ENCODE data around the gene MALT1.

Gene MALT1

GRCh38 chr18:58654896-58655614, 16.2 kb upstream of the MALT1 start:
- TF ChIP-seq, protein P1, sequence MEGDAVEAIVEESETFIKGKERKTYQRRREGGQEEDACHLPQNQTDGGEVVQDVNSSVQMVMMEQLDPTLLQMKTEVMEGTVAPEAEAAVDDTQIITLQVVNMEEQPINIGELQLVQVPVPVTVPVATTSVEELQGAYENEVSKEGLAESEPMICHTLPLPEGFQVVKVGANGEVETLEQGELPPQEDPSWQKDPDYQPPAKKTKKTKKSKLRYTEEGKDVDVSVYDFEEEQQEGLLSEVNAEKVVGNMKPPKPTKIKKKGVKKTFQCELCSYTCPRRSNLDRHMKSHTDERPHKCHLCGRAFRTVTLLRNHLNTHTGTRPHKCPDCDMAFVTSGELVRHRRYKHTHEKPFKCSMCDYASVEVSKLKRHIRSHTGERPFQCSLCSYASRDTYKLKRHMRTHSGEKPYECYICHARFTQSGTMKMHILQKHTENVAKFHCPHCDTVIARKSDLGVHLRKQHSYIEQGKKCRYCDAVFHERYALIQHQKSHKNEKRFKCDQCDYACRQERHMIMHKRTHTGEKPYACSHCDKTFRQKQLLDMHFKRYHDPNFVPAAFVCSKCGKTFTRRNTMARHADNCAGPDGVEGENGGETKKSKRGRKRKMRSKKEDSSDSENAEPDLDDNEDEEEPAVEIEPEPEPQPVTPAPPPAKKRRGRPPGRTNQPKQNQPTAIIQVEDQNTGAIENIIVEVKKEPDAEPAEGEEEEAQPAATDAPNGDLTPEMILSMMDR (conservative IDR thresholded peaks at IDR 0.05) = no peak
- no peak overlapping the region for H3K27ac ChIP-seq

GRCh38 chr18:58657081-58657480, 14.2 kb upstream of the MALT1 start:
- no peak overlapping the region for H3K27ac ChIP-seq
- TF ChIP-seq, protein P1 (conservative IDR thresholded peaks at IDR 0.05) = no peak

GRCh38 chr18:58657494-58657893, 13.8 kb upstream of the MALT1 start:
- no peak overlapping the region for H3K27ac ChIP-seq
- TF ChIP-seq, protein P1 (conservative IDR thresholded peaks at IDR 0.05) = no peak

- H3K27ac ChIP-seq = no peak overlapping the region
- TF ChIP-seq, protein P1 (conservative IDR thresholded peaks at IDR 0.05) = no peak
These were observed 11.6 kb upstream of the MALT1 start for GRCh38 chr18:58659691-58660090.

- H3K27ac ChIP-seq = no peak overlapping the region
- TF ChIP-seq, protein P1 (conservative IDR thresholded peaks at IDR 0.05) = no peak
These were observed 10.3 kb upstream of the MALT1 start for GRCh38 chr18:58660915-58661314.

GRCh38 chr18:58661423-58661822, 9.8 kb upstream of the MALT1 start:
- TF ChIP-seq, protein P1 (conservative IDR thresholded peaks at IDR 0.05) = peak; percentile 56; the same call in 1 of the 2 replicates
- H3K27ac ChIP-seq = no peak overlapping the region

- H3K27ac ChIP-seq = no peak overlapping the region
- TF ChIP-seq, protein P1 (conservative IDR thresholded peaks at IDR 0.05) = no peak
These were observed 9.1 kb upstream of the MALT1 start for GRCh38 chr18:58662118-58662517.

Measured in VCaP (cell line).